ENCODE results near the gene AMMECR1L.
A peak's percentile ranks its signal among the peaks of the same experiment; 100 is the strongest.
"Not testable (repeated sequence)": the region's sequence is repeated elsewhere in the genome, so short reads cannot be mapped to it uniquely, and the experiment has no call there.

DNA sequence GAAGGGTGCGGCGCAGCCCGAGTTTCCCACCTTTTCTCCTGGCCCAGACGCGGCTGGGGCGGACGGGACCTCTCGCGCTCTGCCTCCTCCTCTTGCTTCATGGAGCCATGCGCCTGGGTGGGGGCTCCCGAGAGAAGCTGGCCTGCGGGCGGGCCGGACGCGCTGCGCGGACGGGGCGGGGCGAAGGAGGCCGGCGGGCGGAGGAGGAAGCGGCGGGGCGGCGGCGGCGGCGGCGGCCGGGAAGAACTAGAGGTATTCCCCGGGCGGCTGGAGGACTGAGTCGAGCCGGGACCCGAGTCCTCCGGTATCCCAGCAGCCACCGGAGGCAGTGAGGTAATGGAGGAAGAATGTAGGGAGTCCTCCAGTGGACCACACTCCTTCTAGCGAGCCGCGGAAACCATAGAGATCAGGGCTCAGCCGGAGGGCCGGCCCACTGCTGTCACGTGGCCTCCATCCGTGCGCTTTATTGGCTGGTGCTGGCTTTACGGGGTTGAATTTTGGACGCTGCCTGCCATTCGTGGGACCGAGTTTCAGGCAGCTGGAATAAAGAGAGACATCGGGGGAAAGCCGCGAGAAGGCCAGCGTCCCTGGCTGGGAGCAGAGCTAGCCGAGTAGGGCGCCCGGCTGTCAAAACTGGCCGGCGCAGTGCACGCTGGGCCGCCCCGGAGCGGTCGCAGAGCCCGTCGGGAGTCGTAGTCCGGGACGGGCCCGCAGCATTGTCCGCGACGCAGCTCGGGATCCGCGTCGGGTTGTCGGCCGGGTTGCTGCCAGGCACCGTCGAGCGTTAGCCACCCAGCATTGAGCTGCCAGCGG is at the start of gene AMMECR1L:
- TF ChIP-seq, protein P1, sequence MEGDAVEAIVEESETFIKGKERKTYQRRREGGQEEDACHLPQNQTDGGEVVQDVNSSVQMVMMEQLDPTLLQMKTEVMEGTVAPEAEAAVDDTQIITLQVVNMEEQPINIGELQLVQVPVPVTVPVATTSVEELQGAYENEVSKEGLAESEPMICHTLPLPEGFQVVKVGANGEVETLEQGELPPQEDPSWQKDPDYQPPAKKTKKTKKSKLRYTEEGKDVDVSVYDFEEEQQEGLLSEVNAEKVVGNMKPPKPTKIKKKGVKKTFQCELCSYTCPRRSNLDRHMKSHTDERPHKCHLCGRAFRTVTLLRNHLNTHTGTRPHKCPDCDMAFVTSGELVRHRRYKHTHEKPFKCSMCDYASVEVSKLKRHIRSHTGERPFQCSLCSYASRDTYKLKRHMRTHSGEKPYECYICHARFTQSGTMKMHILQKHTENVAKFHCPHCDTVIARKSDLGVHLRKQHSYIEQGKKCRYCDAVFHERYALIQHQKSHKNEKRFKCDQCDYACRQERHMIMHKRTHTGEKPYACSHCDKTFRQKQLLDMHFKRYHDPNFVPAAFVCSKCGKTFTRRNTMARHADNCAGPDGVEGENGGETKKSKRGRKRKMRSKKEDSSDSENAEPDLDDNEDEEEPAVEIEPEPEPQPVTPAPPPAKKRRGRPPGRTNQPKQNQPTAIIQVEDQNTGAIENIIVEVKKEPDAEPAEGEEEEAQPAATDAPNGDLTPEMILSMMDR (conservative IDR thresholded peaks at IDR 0.05; ENCODE audit: low read depth in 2 of 2), result not testable (repeated sequence)
- peak; percentile 64; the same call in 1 of the 2 replicates for TF ChIP-seq POLR2AphosphoS5 (IDR thresholded peaks at IDR 0.05; ENCODE audit: low read depth)
- not testable (repeated sequence) for TF ChIP-seq EZH2 (IDR thresholded peaks at IDR 0.05; ENCODE audit: low read depth, unreplicated experiment); JUNB (IDR thresholded peaks at IDR 0.05; ENCODE audit: unreplicated experiment); EZH2phosphoT487 (IDR thresholded peaks at IDR 0.05; ENCODE audit: unreplicated experiment); ZNF331 (CRISPR knock-in tag; IDR thresholded peaks at IDR 0.05; ENCODE audit: low read depth); NANOG (IDR thresholded peaks at IDR 0.05; ENCODE audit: borderline replicate concordance); ZNF114 (CRISPR knock-in tag; IDR thresholded peaks at IDR 0.05)
- TF ChIP-seq, protein P2, sequence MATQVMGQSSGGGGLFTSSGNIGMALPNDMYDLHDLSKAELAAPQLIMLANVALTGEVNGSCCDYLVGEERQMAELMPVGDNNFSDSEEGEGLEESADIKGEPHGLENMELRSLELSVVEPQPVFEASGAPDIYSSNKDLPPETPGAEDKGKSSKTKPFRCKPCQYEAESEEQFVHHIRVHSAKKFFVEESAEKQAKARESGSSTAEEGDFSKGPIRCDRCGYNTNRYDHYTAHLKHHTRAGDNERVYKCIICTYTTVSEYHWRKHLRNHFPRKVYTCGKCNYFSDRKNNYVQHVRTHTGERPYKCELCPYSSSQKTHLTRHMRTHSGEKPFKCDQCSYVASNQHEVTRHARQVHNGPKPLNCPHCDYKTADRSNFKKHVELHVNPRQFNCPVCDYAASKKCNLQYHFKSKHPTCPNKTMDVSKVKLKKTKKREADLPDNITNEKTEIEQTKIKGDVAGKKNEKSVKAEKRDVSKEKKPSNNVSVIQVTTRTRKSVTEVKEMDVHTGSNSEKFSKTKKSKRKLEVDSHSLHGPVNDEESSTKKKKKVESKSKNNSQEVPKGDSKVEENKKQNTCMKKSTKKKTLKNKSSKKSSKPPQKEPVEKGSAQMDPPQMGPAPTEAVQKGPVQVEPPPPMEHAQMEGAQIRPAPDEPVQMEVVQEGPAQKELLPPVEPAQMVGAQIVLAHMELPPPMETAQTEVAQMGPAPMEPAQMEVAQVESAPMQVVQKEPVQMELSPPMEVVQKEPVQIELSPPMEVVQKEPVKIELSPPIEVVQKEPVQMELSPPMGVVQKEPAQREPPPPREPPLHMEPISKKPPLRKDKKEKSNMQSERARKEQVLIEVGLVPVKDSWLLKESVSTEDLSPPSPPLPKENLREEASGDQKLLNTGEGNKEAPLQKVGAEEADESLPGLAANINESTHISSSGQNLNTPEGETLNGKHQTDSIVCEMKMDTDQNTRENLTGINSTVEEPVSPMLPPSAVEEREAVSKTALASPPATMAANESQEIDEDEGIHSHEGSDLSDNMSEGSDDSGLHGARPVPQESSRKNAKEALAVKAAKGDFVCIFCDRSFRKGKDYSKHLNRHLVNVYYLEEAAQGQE (IDR thresholded peaks at IDR 0.05; ENCODE audit: unreplicated experiment), result not testable (repeated sequence)
- peak; percentile 34; the same call in 1 of the 2 replicates for TF ChIP-seq CREB1 (CRISPR knock-in tag; IDR thresholded peaks at IDR 0.05; ENCODE audit: low read depth)
- TF ChIP-seq, protein P3, sequence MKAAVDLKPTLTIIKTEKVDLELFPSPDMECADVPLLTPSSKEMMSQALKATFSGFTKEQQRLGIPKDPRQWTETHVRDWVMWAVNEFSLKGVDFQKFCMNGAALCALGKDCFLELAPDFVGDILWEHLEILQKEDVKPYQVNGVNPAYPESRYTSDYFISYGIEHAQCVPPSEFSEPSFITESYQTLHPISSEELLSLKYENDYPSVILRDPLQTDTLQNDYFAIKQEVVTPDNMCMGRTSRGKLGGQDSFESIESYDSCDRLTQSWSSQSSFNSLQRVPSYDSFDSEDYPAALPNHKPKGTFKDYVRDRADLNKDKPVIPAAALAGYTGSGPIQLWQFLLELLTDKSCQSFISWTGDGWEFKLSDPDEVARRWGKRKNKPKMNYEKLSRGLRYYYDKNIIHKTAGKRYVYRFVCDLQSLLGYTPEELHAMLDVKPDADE (IDR thresholded peaks at IDR 0.05), result peak; percentile 19; the same call in 1 of the 2 replicates
